Stimulated activated CD4-positive, alpha-beta T cell treated with anti-CD3 and anti-CD28 coated beads, TNF-alpha, amount 100 ng/mL, for 48 hours (primary cell): Measurements from ENCODE around the gene FAM136A.
"Not testable (repeated sequence)": the region's sequence is repeated elsewhere in the genome, so short reads cannot be mapped to it uniquely, and the experiment has no call there.

Experiments
- DNase-seq, 3 donors: peaks; one replicate each; pipeline ENCODE4 v3.0.0-alpha.2; 2020; ENCODE audit warnings: low read depth in 3 of 3

The FAM136A gene

DNA sequence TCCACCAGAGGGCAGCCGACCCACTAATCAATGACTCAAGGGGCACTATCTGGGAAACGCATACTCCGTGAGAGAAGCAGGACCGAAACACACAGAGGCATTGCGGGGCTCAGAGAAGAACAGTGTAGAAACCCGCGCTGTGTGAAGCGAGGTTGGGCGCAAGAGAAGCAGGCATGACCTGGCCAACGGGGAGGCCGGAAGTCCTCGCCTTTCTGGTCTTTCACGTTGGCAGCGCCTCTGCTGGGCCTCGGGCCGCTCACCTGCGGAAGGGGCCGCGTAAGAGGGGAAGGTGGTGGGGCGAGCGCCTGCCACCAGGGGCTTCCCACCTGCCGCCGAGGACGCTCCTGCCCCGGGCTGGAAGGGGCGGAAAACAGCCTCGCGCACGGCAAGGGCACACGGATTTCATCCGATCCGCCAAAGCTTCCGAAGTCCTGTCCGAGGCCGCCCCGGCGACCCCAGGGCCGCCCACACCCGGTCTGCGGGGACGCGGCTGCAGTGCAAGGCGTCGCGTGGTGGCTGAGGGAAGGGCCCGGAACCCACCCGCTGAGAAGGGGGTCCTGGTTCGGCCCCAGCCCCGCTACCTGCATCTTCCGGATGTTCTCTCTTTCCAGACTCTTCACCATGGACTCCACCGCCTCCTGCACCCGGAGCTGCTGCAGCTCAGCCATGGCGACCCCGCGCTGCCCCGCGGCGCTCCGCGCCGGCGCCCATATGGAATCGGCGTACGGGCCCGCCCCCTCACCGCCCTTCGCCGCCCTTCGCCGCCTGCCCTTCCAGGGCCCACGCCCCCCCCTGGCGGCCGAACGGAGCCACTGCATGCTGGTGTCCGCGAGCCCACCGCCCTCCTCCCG is at the start of gene FAM136A:
TSS of gene FAM136A (minus strand) at position 724 of the 851 bp plus-strand sequence. CDS start at position 668, 56 bp downstream.
- DNase-seq, result peak; percentile 79 to 87 (median 86)

DNA sequence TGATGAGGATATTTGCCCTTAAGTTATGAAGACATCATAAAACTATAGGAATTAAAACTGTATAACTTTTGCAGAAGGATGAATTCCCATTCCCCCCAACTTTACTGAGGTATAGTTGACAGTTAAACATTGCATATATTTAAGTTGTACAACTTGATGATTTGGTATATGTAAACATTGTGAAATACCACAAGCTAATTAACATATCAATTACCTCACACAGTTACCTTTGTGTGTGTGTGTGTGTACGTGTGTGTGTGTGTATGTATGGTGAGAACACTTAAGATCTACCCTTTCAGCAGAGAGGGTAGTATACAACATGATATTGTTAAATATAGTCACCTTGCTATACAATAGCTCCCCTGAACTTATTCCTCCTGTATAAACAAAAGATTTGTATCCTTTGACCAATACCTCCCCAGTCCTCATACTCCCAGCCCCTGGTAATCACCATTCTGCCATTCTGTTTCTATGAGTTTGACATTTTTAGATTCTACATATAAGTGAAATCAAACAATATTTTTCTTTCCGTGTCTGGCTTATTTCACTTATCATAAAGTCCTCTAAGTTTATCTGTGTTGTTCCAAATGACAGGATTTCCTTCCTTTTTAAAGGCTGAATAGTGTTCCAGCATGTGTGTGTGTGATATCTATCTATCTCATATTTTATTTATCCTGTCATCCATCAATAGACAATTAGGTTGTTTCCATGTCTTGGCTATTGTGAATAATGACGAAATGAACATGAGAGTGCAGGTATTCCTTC is 48.2 kb upstream of the FAM136A start:
- no peak for DNase-seq

DNA sequence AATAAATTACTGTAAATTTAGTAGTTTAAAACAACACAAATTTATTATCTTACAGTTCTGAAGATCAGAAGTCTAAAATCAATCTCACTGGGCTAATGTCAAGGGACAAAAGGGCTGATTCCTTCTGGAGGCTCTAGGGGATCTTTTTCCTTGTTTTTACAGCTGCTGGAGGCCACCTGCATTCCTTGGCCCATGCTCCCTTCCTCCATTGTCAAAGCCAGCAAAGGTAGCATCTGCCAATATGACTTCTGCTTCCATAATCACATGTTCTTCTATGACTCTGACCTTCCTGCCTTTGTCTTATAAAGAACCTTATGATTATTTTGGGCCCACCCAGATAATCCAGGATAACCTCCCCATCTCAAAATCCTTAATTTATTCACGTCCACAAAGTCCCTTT is 46.0 kb upstream of the FAM136A start:
- DNase-seq, result no peak

DNA sequence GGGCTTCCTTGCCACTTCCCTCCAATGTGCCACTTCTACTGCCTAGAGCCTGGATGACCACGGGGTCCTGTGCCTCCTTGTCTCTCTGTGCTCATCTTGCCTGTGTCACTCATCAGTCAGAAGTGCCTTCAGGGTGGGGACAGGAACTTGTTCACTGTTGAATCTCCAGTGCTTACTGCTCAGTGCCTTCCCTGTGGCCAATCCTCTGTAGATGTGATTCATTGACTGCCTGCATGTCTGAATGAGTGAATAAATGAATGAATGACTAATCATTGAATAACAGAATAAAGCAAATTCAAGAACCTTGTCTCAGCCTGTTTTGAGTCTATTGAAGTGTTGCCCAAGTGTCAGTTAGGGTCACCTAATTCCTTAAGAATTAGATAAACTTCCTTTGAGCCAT is 42.3 kb upstream of the FAM136A start:
- DNase-seq, result no peak

DNA sequence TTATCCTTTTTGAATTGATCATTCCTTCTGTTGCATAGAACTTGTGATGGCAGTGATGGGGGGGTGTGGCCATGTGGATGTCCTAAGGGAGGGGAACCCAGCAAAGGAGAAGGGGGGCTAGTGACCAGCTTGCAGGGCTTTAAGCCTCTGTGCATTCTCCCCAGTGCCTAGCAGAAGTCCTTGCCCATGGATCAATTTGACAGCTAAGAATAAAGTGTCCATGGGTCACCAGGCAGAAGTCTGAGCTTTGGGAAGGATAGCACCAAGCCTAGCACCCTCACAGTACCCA is 39.6 kb upstream of the FAM136A start:
- DNase-seq, result no peak

DNA sequence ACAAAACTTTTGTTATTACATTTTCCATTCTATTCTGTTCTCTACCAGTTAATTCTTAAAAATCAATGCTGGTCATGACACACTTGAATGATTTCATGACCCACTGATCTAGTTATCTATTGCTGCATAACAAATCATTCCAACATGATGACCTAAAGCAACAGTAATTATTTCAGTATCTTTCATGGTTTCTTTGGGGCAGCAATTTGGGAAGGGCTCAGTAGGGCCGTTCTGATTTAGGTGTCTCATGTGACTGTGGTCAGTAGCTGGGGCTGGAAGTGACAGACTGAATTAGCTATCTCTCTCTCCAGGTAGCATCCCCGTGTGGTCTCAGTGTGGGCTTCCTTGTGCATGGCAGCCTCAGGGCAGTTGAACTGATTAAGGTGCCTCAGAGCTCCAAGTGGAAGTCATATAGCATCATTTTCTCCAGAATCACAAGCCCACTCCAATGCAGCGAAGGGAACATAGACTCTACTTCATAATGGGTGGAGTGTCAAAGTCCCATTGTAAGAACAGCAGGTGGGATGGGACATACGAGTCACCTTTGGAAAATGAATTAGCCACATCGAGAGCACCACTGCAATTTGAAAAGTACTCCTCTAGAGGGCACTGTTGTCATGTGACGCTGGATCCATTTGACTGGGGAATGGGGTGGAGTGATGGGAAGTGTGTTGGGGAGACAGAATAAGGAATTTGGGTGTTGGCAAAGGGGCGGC is 39.1 kb upstream of the FAM136A start:
- DNase-seq, result peak in 2 of 3 donors; percentile 2 to 6

DNA sequence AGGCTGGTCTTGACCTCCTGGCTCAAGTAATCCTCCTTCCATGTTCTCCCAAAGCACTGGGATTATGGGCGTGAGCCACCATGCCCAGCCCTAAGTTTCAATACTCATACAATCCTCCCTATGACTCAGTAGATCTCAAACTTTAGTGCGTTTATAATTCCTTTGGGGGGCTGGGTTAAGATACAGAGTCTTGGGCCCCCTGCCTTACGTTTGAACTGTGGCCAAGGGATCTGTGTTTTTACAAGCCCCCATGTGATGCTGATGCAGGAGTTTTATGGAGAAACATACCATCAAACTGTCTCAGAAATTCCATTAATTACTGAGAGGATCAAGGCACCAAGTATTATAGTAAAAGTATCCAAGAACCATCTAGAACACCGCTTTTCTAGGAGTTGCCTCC is 38.2 kb upstream of the FAM136A start:
- DNase-seq, result no peak

DNA sequence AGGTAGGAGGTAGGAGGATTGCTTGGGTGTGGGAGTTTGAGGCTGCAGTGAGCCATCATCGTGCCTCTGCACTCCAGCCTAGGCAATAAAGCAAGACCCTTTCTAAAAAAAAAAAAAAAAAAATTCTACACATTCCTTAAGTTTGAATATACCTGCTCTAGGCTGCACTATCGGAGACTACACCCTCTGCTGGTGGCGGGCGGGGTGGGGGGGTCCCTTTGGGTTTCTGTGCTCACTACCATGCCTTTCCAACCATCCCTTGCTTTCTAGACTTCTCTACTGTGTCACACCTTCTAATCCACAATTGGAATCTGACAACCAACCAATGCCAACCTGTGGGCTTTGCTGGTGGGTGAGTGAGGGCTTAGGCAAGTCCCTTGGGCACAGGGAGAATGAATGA is 34.7 kb upstream of the FAM136A start:
- DNase-seq, result no peak

DNA sequence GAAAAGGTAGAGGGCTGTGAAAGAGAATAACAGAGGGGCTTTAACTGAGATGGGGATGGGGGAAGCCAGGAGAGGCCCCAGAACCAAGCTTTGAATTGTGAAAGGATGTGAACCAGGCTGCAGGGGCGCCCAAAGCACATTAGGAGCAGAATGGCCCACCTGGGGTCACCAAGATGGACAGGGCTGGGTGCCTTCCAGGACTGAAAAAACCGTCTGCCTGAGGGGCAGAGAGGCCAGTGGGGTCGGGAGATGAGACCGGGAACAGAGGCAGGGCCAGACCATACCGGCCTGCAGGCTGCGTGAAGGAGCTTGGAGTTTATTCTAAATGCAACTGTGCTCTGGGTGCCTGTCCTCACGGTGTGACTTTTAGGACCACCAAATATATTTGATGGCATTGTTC is 29.1 kb upstream of the FAM136A start:
- no peak for DNase-seq

DNA sequence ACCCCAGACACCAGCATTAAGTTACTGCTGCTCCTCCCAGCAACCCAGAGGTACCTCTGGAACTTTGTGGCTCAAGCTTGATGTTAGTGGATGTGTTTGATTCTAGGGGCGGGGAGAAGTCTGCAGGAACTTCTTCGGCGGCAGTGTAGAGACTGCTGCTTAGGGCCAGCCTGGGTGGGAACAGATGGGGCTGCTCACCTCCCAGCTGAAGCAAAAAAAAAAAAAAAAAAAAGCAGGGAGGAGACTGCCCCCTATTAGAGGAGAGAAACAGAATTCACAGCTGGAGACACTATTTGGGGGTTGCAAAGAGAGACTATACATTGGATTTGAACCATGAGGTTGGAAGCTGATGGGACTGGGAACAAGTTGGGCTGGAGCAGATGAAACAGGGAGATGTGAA is 28.6 kb upstream of the FAM136A start:
- no peak for DNase-seq

DNA sequence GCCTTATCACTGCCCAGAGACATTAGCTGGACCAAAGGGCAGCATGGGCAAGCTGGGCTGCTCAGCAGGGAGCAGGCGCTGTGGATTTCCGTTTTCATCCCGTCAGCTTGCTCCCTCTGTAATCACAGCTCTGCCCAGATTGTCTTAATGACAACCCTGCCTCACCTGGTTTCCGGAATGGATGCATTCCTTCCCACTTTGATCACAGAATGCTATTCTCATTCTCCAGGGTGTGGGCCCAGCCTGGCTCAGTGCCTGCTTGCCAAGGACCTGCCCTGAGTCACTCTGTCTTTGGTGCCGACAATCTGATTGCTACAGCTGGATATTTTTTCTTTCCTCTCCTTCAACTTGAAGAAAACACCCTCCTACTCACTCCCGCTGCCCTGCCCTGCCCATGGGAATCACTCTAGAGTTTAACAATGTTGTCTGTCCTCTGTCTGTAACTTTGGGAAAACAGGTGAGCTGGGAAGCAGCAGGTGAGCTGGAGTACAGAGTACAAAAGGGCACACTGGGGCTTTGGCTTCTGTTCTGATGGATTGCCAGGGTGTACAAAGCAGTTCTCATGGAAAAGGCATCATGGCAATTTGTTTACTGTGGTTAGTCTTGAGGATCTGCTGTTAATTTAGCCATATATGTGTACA is 27.2 kb upstream of the FAM136A start:
- no peak for DNase-seq

DNA sequence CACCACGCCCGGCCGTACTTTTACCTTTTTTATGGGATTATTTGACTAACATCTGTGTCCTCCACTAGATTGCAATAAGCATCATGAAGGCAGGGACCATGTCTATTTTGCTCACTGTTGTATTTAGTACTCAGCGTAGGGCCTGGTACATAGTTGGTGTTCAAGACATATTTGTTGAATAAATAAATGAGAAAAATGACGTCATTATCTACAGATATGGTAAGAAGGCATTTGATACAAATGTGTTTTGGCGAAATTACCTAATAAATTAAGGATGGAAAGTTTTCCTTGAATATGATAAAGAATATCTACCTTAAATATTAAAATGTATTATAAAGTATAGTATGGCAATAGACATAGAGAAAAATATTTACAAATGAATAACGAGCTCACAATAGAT is 24.0 kb upstream of the FAM136A start:
- no peak for DNase-seq

DNA sequence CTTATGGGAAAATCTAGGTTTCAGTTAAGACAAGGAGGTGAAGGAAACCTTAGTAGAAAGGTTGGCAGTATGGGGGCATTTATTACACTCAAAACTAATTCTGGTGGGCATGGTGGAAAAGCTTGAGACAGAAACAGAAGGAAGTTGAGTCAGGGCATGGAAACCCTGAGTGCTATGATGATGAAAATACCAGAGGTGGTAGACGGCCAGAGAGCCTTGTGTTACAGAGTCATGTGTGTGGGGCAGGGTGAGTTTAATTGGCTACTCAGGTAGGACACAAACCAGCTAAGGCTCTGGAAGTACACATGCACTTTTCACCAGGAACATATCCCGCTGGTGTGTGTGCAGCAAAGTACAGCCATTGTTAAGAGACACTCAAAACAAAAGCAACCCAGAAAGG is 20.7 kb upstream of the FAM136A start:
- DNase-seq, result no peak

DNA sequence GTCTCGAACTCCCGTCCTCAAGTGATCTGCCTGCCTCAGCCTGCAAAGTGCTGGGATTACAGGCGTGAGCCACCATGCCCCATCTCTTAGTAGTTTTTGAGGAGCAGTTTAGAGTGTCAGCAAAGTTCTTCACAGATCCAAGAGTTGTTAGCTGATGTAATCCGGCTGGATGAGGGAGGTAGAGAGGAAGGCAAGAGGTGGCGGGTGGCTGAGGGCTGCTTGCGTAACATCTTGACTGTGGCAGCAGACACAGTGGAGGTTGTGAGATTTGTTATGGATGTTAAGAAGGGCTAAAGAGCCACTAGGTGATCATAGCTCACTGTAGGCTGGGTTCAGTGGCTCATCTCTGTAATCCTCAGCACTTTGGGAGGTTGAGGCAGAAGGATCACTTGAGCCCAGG is 19.5 kb upstream of the FAM136A start:
- DNase-seq, result no peak

DNA sequence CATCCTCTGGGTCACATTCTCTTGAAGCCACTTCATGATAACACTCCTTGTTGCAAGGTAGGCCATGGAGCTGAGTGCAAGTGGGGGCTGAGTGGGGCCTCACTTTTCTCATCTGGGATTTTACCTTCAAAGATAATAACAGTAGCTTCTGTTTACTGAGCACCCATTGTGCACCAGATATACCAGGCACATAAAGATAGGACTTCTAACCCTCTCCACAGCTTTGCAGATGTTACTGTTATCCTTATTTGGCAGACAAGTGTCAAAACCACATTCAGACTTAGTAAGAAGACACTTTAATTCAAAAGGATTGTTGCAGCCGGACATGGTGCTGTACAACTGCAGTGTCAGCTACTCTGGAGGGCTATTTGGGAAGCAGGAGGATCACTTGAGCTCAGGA is 12.8 kb upstream of the FAM136A start:
- DNase-seq, result no peak

DNA sequence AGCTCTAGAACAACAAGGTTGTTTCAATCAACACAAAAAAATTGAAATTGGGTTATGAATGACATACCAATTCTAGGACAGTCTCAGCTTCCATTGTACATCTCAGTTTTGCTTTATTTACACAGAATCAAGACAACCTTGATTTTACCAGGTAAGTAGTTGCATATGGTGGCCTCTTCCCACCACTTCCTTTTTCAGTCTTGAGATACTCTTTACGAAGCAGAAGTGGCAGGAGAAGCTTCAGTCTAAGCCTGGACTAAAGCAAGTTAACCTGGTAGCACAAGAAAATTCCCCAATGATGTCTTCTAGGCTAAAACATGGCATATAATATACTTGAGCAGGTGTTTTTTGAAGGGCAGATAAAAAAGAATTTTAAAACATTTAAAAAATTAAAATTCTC is 10.7 kb upstream of the FAM136A start:
- DNase-seq, result no peak

DNA sequence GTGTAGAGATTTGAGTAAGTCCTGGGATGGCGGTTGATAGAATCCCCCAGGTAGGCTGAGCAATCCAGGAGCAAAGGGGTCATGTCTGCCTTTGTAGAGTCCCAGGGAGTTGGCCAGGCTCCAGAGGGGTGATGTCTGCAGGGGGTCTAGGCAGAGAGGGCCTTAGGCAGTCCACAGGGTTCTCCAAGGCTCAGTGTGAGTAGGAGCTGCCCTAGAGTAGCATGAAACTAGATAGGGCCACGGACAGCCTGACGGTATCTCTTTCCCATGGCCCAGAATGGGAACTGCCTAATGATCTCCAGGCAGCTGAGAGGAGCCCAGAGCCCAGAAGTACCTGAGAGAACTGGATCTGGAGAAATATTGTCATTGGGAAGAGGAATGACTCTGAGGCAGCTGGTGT is 9.0 kb upstream of the FAM136A start:
- DNase-seq, result no peak

DNA sequence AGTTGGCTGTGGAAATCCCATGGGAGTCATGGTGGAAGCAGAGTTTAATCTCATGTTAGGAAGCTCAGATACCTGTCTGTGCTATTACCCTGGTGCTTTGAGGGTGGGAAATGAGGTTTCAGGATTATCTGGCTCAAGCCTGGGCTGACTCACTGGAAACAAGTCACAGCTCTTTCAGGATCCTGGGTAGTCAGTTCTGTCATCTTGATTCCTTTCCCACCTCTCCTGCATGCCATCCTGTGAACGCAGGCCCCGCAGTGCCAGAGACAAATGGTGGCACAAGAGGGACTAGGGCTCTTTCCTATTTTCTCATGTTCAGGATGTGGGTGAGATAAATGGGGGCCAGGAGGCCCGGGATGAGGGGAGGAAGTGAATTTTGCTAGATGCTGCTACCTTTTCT is 3.7 kb upstream of the FAM136A start:
- no peak for DNase-seq

DNA sequence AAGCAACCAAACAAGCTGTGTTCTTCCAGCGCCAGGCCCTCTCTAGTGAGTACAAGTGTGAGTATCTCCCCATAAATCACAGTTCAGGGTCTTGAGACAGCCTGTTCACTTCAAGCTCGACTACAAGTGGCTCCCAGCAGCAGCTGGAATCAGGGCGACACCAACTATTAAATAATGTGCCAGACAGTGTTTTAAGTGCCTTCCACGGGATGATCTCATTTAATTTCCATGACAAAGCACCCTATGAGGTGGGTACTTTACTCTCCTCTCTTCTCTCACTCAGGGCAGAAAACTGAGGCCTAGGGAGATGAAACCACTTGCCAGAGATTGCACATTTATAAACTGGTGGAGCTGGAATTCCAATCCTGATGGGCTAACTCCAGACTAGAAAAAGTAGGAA is 2.6 kb upstream of the FAM136A start:
- DNase-seq, result no peak

DNA sequence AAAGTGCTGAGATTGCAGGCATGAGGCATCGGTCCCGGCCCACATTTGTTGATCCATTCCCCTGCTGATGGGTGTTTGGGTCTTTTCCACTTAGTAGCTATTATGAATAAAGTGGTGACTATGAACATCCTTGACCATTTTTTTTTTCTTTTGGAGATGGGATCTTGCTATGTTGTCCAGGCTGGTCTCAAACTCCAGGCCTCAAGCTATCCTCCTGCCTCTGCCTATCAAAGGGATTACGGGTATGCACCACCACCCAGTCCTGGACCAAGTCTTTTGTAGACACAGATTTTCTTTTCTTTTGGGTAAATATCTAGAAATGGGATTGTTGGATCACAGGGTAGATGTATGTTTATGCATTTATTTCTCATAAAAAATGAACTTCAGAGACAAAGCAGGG is 1.3 kb upstream of the FAM136A start:
- DNase-seq, result no peak

DNA sequence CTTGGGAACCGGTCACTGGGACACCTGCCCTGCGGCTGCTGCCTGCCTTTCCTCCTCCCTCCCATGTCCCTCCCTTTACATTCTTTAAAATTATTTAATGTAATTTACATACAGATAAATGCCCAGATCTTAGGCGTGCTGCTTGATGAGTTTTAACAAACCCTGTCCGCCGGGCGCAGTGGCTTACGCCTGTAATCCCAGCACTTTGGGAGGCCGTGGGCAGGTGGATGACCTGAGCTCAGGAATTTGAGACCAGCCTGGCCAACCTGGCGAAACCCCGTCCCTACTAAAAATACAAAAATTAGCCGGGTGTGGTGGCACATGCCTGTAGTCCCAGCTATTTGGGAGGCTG is 304 bp upstream of the FAM136A start:
- DNase-seq, result not testable (repeated sequence)

DNA sequence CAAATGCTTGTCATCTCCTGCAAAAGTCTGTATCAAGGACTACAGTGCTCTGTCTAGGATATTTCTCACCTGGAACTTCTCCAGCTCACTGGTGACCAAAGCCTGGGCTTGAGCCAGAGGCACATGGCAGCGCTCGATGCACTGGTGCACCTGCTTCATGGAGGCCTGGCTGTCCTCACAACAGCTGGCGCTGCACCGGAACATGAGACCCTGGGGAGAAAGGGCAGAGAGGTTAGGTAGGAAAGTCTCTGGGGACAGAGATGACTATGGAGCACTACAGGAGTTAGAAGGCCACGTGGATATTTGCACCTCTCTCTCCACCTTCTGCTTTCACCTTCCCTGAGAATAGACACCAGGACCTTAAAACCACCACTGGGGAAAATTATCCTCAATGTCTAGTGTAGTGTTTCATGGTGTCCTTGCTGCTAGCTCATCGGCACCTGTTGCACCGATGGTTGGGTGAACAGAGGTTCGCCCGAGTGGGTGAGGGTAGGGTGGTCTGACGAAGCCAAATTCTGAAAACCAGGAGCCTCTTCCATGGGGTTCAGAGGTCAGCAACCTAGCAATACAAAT is 1.0 kb downstream of the FAM136A start:
- no peak for DNase-seq
